Stimulated activated CD4-positive, alpha-beta T cell treated with anti-CD3 and anti-CD28 coated beads, Interleukin-4, amount 100 ng/mL, for 24 hours (primary cell): ENCODE measurements around the gene ANXA3.
"Not testable (repeated sequence)": the region's sequence is repeated elsewhere in the genome, so short reads cannot be mapped to it uniquely, and the experiment has no call there.

Experiments
- DNase-seq: peaks from one replicate; pipeline ENCODE4 v3.0.0-alpha.2; 2020

ANXA3 gene

GRCh38 chr4:78578674-78579425, 27.3 kb downstream of the ANXA3 start:
- DNase-seq: no peak

GRCh38 chr4:78581618-78582017, 30.0 kb downstream of the ANXA3 start:
- no peak for DNase-seq

GRCh38 chr4:78584863-78585547, 33.4 kb downstream of the ANXA3 start:
- no peak for DNase-seq

GRCh38 chr4:78585633-78586032, 34.1 kb downstream of the ANXA3 start:
- no peak for DNase-seq

- DNase-seq: no peak
Observed at GRCh38 chr4:78588894-78589545, 37.5 kb downstream of the ANXA3 start.

- DNase-seq: no peak
Observed at GRCh38 chr4:78591404-78591803, 39.8 kb downstream of the ANXA3 start.

GRCh38 chr4:78592088-78592783, 40.7 kb downstream of the ANXA3 start:
- DNase-seq: no peak

- DNase-seq: no peak
Observed at GRCh38 chr4:78596111-78596742, 44.7 kb downstream of the ANXA3 start.

- DNase-seq: not testable (repeated sequence)
Observed at GRCh38 chr4:78598431-78598830, 46.9 kb downstream of the ANXA3 start.

GRCh38 chr4:78599147-78599546, 47.6 kb downstream of the ANXA3 start:
- no peak for DNase-seq

GRCh38 chr4:78599931-78600375, 48.4 kb downstream of the ANXA3 start:
- DNase-seq: no peak

- no peak for DNase-seq
Observed at GRCh38 chr4:78601013-78601412, 49.4 kb downstream of the ANXA3 start.

GRCh38 chr4:78602334-78602733, 50.8 kb downstream of the ANXA3 start:
- no peak for DNase-seq

GRCh38 chr4:78603384-78603783, 51.8 kb downstream of the ANXA3 start:
- DNase-seq: no peak

GRCh38 chr4:78604988-78605387, 53.4 kb downstream of the ANXA3 start:
- no peak for DNase-seq

- DNase-seq: no peak
Observed at GRCh38 chr4:78606035-78606434, 54.5 kb downstream of the ANXA3 start.

- DNase-seq: no peak
Observed at GRCh38 chr4:78606530-78607095, 55.0 kb downstream of the ANXA3 start.

GRCh38 chr4:78608684-78609083, 57.1 kb downstream of the ANXA3 start:
- no peak for DNase-seq

- no peak for DNase-seq
Observed at GRCh38 chr4:78609580-78609979, 58.0 kb downstream of the ANXA3 start.

GRCh38 chr4:78610546-78611214, 59.1 kb downstream of the ANXA3 start:
- DNase-seq: no peak

- DNase-seq: no peak
Observed at GRCh38 chr4:78611215-78611558, 59.6 kb downstream of the ANXA3 start.
